SU-DHL-6 (cell line): ENCODE results near the gene DDX43.
"Not testable (repeated sequence)": the region's sequence is repeated elsewhere in the genome, so short reads cannot be mapped to it uniquely, and the experiment has no call there.

Experiments
- H2AFZ ChIP-seq: fragments of 200-600 bp; sonication (generic); 2 replicates; pipeline ENCODE4 v1.6.1; 2014; ENCODE audit warnings: low read depth, mild to moderate bottlenecking, moderate library complexity, mixed read lengths, antibody characterized with exemption, low read length; ENCODE audit not compliant: severe bottlenecking
- H3F3A ChIP-seq: fragments of 200-600 bp; shearing (Covaris generic); 2 replicates; pipeline ENCODE4 v1.6.0; 2016; ENCODE audit warnings: antibody characterized with exemption, mild to moderate bottlenecking; ENCODE audit not compliant: insufficient read depth
- H3K27ac ChIP-seq: fragments of 200-600 bp; sonication (generic); 2 replicates; pipeline ENCODE4 v1.5.1; 2016; ENCODE audit warnings: low read depth, mild to moderate bottlenecking, low read length, moderate library complexity, mixed read lengths
- H3K27me3 ChIP-seq: fragments of 200-600 bp; sonication (generic), shearing (Covaris generic); 2 replicates; pipeline ENCODE4 v1.6.0; 2014; ENCODE audit warnings: mild to moderate bottlenecking, low read length
- H3K36me3 ChIP-seq: fragments of 200-600 bp; sonication (generic); 2 replicates; pipeline ENCODE4 v1.6.1; 2014; ENCODE audit warnings: mild to moderate bottlenecking, low read length, mixed read lengths
- H3K4me2 ChIP-seq: fragments of 300-600, 200-600 bp; shearing (Covaris generic), sonication (generic); 2 replicates; pipeline ENCODE4 v1.6.0; 2014; ENCODE audit warnings: low read length, low read depth, mild to moderate bottlenecking; ENCODE audit not compliant: poor library complexity, severe bottlenecking
- H3K4me3 ChIP-seq: fragments of 200-600 bp; sonication (generic); 2 replicates; pipeline ENCODE4 v1.5.1; 2014; ENCODE audit warnings: antibody characterized with exemption, low read length, mild to moderate bottlenecking, mixed read lengths; ENCODE audit not compliant: insufficient read depth, poor library complexity, severe bottlenecking
- H3K79me2 ChIP-seq: fragments of 200-600 bp; sonication (generic); 2 replicates; pipeline ENCODE4 v1.6.1; 2014; ENCODE audit warnings: mild to moderate bottlenecking, low read length, moderate library complexity; ENCODE audit not compliant: insufficient read depth
- H3K9ac ChIP-seq: fragments of 200-600 bp; sonication (generic); 2 replicates; pipeline ENCODE4 v1.7.0; 2014; ENCODE audit warnings: mild to moderate bottlenecking, low read length
- H3K9me2 ChIP-seq: fragments of 200-600 bp; sonication (generic); replicated peaks from 2 replicates; pipeline ENCODE4 v1.6.1; 2014; ENCODE audit warnings: low read length; ENCODE audit not compliant: insufficient read depth
- H3K9me3 ChIP-seq: fragments of 200-600 bp; sonication (generic); 2 replicates; pipeline ENCODE4 v1.6.1; 2014; ENCODE audit warnings: low read length, mixed read lengths; ENCODE audit not compliant: insufficient read depth
- H4K20me1 ChIP-seq: fragments of 200-600 bp; sonication (generic); 2 replicates; pipeline ENCODE4 v1.6.1; 2014; ENCODE audit warnings: low read depth, mild to moderate bottlenecking, antibody characterized with exemption, low read length, moderate library complexity, mixed read lengths
- EZH2phosphoT487 ChIP-seq: fragments of 200-600 bp; sonication (generic), shearing (Covaris generic); conservative IDR thresholded peaks from 2 replicates; pipeline ENCODE4 v1.6.1; 2018; ENCODE audit warnings: mild to moderate bottlenecking, antibody characterized with exemption, low read length, moderate library complexity, mixed read lengths
- TF ChIP-seq, protein P1 (sequence below): fragments of 200-600 bp; sonication (generic); IDR thresholded peaks from one replicate; pipeline ENCODE4 v1.5.1; 2017; ENCODE audit warnings: antibody characterized with exemption, mild to moderate bottlenecking, low read length, moderate library complexity; ENCODE audit not compliant: insufficient read depth, poor library complexity, severe bottlenecking

The DDX43 gene

DNA sequence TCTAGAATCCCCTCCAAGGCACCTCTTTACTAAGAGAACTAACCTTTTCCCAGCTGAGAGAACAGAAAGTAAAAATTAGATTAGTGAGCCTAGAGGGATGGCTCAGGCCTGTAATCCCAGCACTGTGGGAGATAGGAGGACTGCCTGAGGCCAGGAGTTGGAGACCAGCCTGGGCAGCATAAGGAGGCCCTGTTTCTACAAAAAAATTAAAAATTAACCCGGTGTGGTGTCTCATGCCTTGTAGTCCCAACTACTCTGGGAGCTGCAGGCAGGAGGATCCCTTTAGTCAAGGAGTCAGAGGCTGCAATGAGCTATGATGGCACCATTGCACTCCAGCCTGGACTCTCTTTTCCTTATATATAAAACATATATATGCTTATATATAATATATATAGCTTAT is 19.4 kb upstream of the DDX43 start:
- no peaks in the 10 kb centered on the region for H3K79me2 ChIP-seq
- no peaks in the 10 kb centered on the region for H3K36me3 ChIP-seq
- H3K27ac ChIP-seq, result no peak overlapping the region
- no peak overlapping the region for H3K4me3 ChIP-seq
- no peak overlapping the region for H3K4me2 ChIP-seq
- TF ChIP-seq, protein P1, sequence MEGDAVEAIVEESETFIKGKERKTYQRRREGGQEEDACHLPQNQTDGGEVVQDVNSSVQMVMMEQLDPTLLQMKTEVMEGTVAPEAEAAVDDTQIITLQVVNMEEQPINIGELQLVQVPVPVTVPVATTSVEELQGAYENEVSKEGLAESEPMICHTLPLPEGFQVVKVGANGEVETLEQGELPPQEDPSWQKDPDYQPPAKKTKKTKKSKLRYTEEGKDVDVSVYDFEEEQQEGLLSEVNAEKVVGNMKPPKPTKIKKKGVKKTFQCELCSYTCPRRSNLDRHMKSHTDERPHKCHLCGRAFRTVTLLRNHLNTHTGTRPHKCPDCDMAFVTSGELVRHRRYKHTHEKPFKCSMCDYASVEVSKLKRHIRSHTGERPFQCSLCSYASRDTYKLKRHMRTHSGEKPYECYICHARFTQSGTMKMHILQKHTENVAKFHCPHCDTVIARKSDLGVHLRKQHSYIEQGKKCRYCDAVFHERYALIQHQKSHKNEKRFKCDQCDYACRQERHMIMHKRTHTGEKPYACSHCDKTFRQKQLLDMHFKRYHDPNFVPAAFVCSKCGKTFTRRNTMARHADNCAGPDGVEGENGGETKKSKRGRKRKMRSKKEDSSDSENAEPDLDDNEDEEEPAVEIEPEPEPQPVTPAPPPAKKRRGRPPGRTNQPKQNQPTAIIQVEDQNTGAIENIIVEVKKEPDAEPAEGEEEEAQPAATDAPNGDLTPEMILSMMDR, result no peak
- H3K9ac ChIP-seq, result no peak overlapping the region
- no peaks in the 10 kb centered on the region for H4K20me1 ChIP-seq
- no peaks in the 10 kb centered on the region for H3K9me2 ChIP-seq
- H3K9me3 ChIP-seq, result no peaks in the 10 kb centered on the region
- no peak overlapping the region for H2AFZ ChIP-seq
- H3F3A ChIP-seq, result no peaks in the 10 kb centered on the region
- no peaks in the 10 kb centered on the region for H3K27me3 ChIP-seq

DNA sequence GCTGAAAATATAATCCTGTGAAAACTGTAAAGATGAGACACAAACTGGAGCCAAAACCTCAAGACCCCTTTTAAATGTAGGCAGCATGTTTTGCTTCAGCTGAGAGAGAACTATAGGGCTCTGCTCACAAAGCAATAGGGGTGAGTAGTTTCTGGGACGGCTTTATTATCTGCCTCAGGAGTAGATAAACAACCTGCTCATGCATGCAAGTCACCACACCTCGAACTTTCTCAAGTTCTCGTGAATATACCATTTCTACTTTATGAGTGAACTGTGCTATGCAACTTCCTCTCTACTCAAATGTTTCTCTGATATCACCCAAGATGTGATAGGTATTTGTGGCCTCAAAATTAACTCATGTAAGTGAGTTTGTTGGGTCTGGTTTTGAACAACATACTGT is 17.4 kb upstream of the DDX43 start:
- TF ChIP-seq, protein P1, result no peak
- no peak for TF ChIP-seq EZH2phosphoT487
- no peaks in the 10 kb centered on the region for H3K79me2 ChIP-seq
- H3F3A ChIP-seq, result no peaks in the 10 kb centered on the region

DNA sequence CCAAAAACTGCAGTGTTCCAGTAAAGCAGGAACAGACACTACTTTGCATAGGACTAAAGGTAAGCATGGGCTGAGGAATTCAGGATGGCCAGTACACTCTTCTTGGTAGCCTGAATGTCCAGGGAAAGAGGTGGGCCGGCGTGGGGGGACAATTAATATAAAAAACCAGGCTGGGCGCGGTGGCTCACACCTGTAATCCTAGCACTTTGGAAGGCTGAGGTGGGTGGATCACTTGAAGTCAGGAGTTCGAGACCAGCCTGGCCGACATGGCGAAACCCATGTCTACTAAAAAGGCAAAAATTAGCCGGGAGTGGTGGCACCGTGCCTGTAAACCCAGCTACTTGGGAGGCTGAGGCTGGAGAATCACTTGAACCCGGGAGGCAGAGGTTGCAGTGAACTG is 13.1 kb upstream of the DDX43 start:
- not testable (repeated sequence) for H3K9me2 ChIP-seq, H3K27ac ChIP-seq, H3K9me3 ChIP-seq, H4K20me1 ChIP-seq, H3K4me2 ChIP-seq, H3K79me2 ChIP-seq, H3K4me3 ChIP-seq, H3K9ac ChIP-seq, H3F3A ChIP-seq, H3K36me3 ChIP-seq, H2AFZ ChIP-seq, H3K27me3 ChIP-seq

More for the DNA sequence above, 17.4 kb upstream of the DDX43 start:
- H3K4me2 ChIP-seq, result no peak overlapping the region
- no peaks in the 10 kb centered on the region for H3K36me3 ChIP-seq
- no peak overlapping the region for H3K27ac ChIP-seq
- H3K9me2 ChIP-seq, result no peaks in the 10 kb centered on the region
- H3K9ac ChIP-seq, result no peak overlapping the region
- no peaks in the 10 kb centered on the region for H3K27me3 ChIP-seq
- H3K9me3 ChIP-seq, result no peaks in the 10 kb centered on the region
- H4K20me1 ChIP-seq, result no peaks in the 10 kb centered on the region
- peak overlapping the region; percentile 20 for H2AFZ ChIP-seq
- no peak overlapping the region for H3K4me3 ChIP-seq

DNA sequence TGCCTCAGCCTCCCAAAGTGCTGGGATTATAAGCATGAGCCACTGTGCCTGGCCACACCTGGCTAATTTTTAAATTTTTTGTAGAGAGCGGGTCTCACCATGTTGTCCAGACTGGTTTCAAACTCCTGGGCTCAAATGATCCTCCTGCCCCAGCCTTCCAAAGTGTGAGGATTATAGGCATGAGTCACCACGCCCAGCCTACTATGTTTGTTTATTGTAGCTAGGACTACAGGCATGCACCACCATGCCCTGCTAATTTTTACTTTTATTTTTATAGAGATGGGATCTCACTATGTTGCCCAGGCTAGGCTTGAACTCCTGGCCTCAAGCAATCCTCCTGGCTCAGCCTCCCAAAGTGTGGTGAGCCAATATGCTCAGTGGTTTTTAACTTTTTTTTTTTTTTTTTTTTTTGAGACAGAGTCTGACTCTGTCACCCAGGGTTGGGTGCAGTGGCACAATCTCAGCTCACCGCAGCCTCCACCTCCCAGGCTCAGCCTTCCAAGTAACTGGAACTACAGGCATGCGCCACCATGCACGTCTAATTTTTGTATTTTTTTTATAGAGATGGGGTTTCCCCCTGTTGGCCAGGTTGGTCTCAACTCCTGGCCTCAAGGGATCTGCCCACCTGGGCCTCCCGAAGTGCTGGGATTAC is 12.0 kb upstream of the DDX43 start:
- Histone ChIP-seq H3K9me2 (no peaks in the 10 kb centered on the region), H2AFZ (no peak overlapping the region), H3K36me3 (no peaks in the 10 kb centered on the region), H3K9ac (no peak overlapping the region), H3K79me2 (no peaks in the 10 kb centered on the region), H3K27ac (no peak overlapping the region), H3K27me3 (no peaks in the 10 kb centered on the region), H3K9me3 (no peaks in the 10 kb centered on the region), H3K4me2 (no peak overlapping the region), H3F3A (no peaks in the 10 kb centered on the region), H3K4me3 (no peak overlapping the region), H4K20me1 (no peaks in the 10 kb centered on the region)
- no peak for TF ChIP-seq EZH2phosphoT487
- TF ChIP-seq, protein P1, result no peak
